Activated naive CD4-positive, alpha-beta T cell treated with anti-CD3 and anti-CD28 coated beads, Interleukin-2, amount 50 U/mL, for 24 hours (primary cell): ENCODE measurements around the gene CFAP221.

ENCODE experiments used
- H3K27ac Mint-ChIP-seq: one replicate; pipeline ENCODE4 v1.8.0; 2021; ENCODE audit warnings: mild to moderate bottlenecking, mixed read lengths
- H3K27me3 Mint-ChIP-seq: one replicate; pipeline ENCODE4 v1.8.0; 2021; ENCODE audit warnings: mixed read lengths
- H3K36me3 Mint-ChIP-seq: one replicate; pipeline ENCODE4 v1.8.0; 2021; ENCODE audit warnings: mixed read lengths
- H3K4me1 Mint-ChIP-seq: one replicate; pipeline ENCODE4 v1.8.0; 2021; ENCODE audit warnings: mixed read lengths
- H3K4me3 Mint-ChIP-seq: one replicate; pipeline ENCODE4 v1.8.0; 2021; ENCODE audit warnings: mild to moderate bottlenecking, mixed read lengths
- H3K9me3 Mint-ChIP-seq: one replicate; pipeline ENCODE4 v1.8.0; 2021; ENCODE audit warnings: mixed read lengths

CFAP221 gene

DNA sequence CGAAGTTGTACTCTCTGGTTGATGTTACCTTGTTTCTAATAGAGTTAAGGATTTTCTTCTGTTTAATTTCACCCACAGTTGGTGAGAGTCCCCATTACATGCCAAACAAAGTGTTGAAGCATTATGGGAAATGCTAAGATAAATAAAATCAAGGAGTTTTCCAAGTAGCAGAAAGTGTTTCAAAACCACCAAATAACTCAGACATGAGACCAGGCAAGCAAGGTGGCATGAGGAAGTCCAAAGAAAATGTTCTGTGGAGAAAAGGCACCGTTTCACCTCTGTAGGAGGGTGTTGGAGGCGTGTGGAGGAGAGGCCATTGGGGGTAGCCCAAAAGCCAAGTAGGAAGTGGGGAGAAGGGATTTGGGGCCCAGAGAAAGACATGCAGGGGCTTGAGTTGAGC, 8.7 kb downstream of the CFAP221 start:
- H3K27me3 Mint-ChIP-seq = peaks cover 7% of the 10 kb centered on the region
- no peaks in the 10 kb centered on the region for H3K9me3 Mint-ChIP-seq
- H3K4me1 Mint-ChIP-seq = no peaks in the 10 kb centered on the region
- no peak overlapping the region for H3K4me3 Mint-ChIP-seq
- no peak overlapping the region for H3K27ac Mint-ChIP-seq
- no peaks in the 10 kb centered on the region for H3K36me3 Mint-ChIP-seq

DNA sequence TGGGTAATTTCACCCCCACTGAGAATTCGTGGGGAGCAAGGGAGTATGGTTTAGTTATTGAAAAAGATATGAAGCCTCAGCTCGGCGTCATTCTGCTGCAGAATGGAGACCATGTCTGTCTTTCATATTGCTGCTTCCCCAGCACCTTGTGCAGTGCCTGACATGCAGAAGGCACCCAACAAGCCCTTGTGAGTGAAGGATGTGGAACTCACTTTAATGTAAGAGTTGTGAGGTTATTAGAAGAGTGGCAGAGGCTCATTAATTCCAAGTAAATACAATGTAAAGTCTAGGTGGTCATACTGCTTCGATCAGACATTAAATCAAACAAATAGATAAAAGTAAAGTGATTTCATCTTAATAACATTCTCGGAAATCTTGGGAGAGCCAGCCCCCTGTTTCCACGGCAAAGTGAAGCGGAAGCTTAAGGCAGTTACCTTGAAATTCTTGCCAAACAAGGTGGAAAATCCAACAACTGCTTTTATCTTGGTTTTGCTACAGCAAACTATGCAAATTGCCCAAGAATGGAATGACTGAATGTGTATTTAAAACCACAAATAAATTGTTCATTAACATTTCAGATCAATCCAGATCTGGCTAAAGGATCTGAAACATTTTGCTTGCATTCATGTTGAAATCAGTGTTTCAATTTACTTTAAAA, 9.6 kb downstream of the CFAP221 start:
- H3K27me3 Mint-ChIP-seq = peaks cover 7% of the 10 kb centered on the region
- no peak overlapping the region for H3K27ac Mint-ChIP-seq
- no peak overlapping the region for H3K4me3 Mint-ChIP-seq
- no peaks in the 10 kb centered on the region for H3K9me3 Mint-ChIP-seq
- no peaks in the 10 kb centered on the region for H3K4me1 Mint-ChIP-seq
- H3K36me3 Mint-ChIP-seq = peaks cover 2% of the 10 kb centered on the region

DNA sequence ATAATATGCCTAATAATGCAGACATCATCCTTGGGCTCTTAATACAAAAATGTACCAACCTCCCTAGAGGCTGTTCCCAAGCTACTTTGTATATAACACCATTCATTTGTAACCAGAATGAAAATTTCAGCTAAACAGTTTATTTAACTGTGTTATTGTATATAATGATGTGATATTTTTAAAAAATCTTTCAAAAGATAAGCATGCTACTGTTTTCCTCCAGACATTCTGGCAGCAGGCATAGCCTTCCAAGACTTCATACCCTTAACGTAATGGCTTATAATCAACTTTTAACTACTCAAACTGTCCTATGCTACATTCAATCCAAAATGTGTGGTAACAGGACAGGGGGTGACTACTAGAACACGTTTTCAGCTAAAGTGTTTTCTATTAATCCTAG, 21.2 kb downstream of the CFAP221 start:
- Mint-ChIP-seq H3K4me1 (no peaks in the 10 kb centered on the region), H3K4me3 (no peak overlapping the region), H3K27ac (no peak overlapping the region), H3K27me3 (peaks cover 2% of the 10 kb centered on the region), H3K9me3 (peaks cover 7% of the 10 kb centered on the region), H3K36me3 (no peaks in the 10 kb centered on the region)

DNA sequence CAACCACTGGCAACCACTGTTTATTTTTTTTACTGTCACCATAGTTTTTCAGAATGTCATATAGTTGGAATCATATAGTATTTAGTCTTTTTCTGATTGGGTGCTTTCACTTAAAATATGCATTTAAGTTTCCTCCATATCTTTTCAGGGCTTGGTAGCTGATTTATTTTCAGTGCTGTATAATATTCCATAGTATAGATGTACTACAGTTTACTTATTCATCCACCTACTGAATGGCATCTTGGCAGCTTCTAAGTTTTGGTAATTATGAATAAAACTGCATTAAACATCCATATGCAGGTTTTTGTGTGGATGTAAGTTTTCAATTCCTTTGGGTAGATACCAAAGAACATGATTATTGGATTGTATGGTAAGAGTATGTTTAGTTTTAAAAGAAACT, 23.0 kb downstream of the CFAP221 start:
- no peak overlapping the region for H3K4me3 Mint-ChIP-seq
- H3K27me3 Mint-ChIP-seq = peaks cover 2% of the 10 kb centered on the region
- peaks cover 7% of the 10 kb centered on the region for H3K9me3 Mint-ChIP-seq
- H3K4me1 Mint-ChIP-seq = no peaks in the 10 kb centered on the region
- H3K27ac Mint-ChIP-seq = no peak overlapping the region
- no peaks in the 10 kb centered on the region for H3K36me3 Mint-ChIP-seq

DNA sequence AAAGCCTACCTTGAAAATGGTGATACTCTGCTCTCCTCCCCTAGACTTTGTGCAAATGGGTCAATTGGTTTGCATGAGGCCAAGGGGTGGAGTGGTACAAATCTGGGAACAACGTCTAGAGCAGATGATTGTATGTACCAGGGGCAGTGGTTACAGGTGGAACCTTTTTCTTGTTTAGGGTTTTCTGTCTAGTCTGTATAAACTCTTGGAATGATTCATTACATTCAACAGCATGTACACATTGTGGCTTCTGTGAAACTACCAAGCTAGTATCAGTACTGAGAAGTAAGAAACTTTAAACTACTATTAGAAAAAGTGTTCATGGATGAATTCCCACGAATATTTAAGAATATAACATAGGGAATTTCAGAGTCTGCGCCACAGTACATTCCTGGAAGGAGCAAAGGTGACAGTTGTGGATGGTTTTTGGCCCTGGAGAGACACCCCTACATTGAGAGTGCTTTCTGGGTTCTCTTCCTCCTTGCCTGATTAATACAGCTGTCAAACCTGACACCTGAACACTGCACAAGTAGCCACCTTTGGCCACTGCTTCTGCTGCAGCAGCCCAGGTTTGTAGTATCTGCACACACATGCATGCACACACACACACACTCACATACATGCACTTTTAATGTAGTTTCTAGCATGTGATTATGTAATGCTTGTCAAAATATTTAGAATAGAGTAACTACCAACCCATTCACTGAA, 30.0 kb downstream of the CFAP221 start:
- no peaks in the 10 kb centered on the region for H3K4me1 Mint-ChIP-seq
- peaks cover 15% of the 10 kb centered on the region for H3K9me3 Mint-ChIP-seq
- H3K4me3 Mint-ChIP-seq = no peak overlapping the region
- H3K27me3 Mint-ChIP-seq = peaks cover 13% of the 10 kb centered on the region
- H3K27ac Mint-ChIP-seq = no peak overlapping the region
- no peaks in the 10 kb centered on the region for H3K36me3 Mint-ChIP-seq

DNA sequence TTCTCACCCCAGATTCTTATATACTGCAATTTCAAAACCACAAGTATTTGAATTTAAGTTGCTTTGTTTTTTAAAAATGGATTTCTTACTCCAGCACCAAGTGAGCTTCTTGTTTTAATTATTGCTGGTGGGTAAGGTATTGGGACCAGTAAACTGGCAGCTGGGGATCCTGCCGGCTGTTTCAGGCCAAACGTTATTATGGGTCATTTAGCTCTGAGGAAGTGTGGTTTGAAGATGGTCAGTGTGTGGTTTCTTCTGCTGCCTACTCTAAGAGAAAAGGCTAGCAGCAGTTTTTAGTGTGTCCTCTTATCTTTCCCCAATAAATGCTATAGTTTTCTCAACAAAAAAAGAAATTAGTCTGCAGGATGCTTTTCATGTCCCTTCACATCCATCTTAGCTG, 30.6 kb downstream of the CFAP221 start:
- Mint-ChIP-seq H3K4me1 (no peaks in the 10 kb centered on the region), H3K4me3 (no peak overlapping the region), H3K27me3 (peaks cover 13% of the 10 kb centered on the region), H3K9me3 (peaks cover 9% of the 10 kb centered on the region), H3K27ac (no peak overlapping the region), H3K36me3 (no peaks in the 10 kb centered on the region)

DNA sequence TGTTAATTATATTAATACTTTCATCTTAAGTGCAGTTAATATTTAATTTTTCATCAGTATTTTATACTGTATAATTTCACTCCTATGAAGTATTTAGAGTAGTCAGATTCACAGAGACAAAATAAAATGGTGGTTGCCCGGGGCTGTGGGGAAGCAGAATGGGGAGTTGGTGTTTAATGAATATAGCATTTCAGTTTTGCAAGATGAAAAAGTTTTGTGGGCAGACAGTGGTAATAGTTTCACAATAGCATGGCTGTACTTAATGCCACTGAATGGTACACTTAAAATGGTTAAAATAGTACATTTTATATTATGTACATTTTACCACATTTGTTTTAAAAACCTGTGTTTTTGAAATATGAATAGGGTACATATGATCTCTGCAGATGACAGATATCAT, 31.2 kb downstream of the CFAP221 start:
- Mint-ChIP-seq H3K4me1 (no peaks in the 10 kb centered on the region), H3K4me3 (no peak overlapping the region), H3K27me3 (peaks cover 13% of the 10 kb centered on the region), H3K27ac (no peak overlapping the region), H3K9me3 (peaks cover 8% of the 10 kb centered on the region), H3K36me3 (no peaks in the 10 kb centered on the region)

DNA sequence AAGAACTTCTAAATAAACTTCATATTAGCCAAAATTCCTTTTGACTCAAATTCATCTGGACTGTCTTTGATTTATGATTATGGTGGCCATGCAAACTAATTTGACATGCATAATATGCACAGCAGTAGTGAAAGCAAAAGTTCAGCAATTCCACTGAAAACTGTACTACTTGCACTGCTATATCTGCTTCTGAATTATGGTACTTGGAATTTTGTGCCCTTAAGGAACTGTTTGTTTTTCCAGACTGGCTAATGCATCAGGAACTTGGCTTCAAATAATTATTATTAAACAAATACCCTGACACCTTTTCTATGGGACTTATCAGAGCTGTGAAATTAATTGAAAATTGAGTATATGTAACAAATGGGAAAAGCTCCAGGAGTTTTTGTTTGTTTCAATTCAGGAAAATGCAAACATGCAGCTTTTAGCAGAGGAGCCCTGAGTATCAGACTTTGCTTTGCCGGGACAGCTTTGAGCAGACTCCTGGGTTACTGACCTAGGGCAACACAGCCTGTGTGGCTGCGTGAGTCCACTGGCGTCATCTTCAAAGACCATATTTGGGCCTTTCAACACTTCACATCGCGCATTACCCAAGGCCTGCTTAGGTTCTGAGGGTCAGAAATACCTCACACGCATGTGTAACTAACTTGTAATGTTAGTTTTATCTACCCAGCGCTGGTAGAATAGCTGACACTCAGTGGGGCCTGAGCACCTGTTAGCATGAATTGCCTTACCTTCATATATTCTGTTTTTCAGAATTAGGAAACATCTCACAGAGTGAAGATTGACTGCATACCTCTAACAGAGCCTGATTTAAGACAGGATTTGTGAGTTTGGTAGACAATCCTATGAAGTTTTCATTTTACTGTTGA, 35.4 kb downstream of the CFAP221 start:
- peaks cover 13% of the 10 kb centered on the region for H3K9me3 Mint-ChIP-seq
- no peak overlapping the region for H3K27ac Mint-ChIP-seq
- peaks cover 10% of the 10 kb centered on the region for H3K27me3 Mint-ChIP-seq
- H3K4me1 Mint-ChIP-seq = no peaks in the 10 kb centered on the region
- no peaks in the 10 kb centered on the region for H3K36me3 Mint-ChIP-seq
- H3K4me3 Mint-ChIP-seq = no peak overlapping the region

DNA sequence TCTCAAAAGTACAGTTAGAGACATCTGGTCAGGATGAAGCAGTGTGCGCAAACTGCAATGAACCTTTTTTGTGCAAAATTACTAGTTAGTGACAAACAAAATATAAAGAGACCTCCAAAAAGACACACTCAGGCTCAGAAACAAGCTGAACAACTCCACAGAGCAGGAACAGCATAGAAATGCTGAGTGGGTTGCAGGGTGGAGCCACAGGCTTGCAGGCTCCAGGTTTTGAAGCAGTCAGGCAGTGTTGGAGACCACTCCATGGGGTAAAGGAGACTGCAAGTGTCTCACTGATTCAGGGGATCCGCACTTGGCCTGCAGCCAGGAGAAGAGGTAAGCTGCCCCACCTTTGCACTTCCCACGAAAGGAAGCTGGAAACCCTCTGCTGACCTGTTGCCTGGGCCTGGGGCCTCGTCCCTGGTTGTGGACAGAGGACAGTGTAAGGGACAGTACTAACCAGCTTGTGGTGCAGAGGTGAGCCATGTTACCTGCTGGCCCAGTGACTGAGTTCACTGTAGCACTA, 36.4 kb downstream of the CFAP221 start:
- no peaks in the 10 kb centered on the region for H3K36me3 Mint-ChIP-seq
- H3K27me3 Mint-ChIP-seq = peaks cover 10% of the 10 kb centered on the region
- no peaks in the 10 kb centered on the region for H3K4me1 Mint-ChIP-seq
- no peak overlapping the region for H3K4me3 Mint-ChIP-seq
- H3K27ac Mint-ChIP-seq = no peak overlapping the region
- H3K9me3 Mint-ChIP-seq = peaks cover 17% of the 10 kb centered on the region

DNA sequence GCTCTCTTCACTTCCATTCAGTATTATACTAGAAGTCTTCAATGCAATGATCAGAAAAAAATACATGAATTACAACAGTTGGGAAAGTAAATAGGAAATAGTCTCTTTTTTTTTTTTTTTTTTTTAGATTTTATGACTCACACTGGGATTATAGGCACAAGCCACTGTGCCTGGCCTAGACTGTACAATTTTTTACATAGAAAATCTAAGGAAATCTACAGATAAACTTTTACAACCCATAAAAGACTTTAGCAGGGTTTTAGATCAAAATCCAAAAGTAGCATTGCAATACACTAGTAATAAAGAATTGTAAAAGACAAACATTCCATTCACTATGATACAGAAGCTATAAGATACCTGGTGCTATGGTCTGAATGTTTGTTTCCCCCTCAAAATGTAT, 39.0 kb downstream of the CFAP221 start:
- Mint-ChIP-seq H3K9me3 (peaks cover 9% of the 10 kb centered on the region), H3K27ac (no peak overlapping the region), H3K4me3 (no peak overlapping the region), H3K36me3 (no peaks in the 10 kb centered on the region), H3K27me3 (peaks cover 2% of the 10 kb centered on the region), H3K4me1 (no peaks in the 10 kb centered on the region)

DNA sequence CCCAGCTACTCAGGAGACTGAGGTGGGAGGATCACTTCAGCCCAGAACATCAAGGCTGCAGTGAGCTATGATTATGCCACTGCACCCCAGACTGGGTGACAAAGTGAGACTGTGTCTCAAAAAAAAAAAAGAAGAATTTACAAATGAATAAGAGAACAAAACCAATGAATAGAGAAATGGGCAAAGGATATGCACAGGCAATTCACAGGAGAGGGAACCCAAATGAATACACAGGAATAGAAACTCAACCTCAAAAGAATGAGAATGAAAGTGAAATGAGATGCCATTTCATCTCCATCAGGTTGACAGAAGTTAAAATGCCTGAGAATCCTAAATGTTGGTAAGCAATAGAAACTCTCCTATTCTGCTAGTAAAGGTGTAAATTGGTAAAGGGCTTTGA, 40.2 kb downstream of the CFAP221 start:
- no peaks in the 10 kb centered on the region for H3K36me3 Mint-ChIP-seq
- H3K9me3 Mint-ChIP-seq = peaks cover 9% of the 10 kb centered on the region
- H3K27ac Mint-ChIP-seq = no peak overlapping the region
- H3K4me1 Mint-ChIP-seq = no peaks in the 10 kb centered on the region
- H3K4me3 Mint-ChIP-seq = no peak overlapping the region
- H3K27me3 Mint-ChIP-seq = peaks cover 2% of the 10 kb centered on the region

DNA sequence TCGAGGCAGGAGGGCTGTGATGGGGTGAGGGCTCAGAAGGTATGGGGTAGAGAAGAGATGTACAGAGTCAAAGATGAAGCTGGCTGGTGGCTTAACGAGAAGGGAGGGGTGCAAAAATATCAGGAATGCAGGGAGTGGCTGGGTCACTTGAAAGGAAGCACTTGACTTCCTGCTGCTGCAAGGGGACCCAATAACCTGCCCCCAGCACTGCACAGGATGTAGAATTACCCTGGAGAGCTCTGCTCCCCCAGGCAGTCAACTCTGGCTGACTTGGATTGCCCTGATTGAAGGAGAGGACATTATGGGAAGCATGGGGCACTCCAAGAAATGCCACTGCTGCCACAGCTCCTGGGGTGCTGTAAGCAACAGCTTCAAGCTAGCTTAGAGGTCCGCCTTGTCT, 41.8 kb downstream of the CFAP221 start:
- H3K36me3 Mint-ChIP-seq = peaks cover 2% of the 10 kb centered on the region
- no peaks in the 10 kb centered on the region for H3K4me1 Mint-ChIP-seq
- no peak overlapping the region for H3K4me3 Mint-ChIP-seq
- H3K27me3 Mint-ChIP-seq = peaks cover 7% of the 10 kb centered on the region
- peaks cover 9% of the 10 kb centered on the region for H3K9me3 Mint-ChIP-seq
- H3K27ac Mint-ChIP-seq = no peak overlapping the region

DNA sequence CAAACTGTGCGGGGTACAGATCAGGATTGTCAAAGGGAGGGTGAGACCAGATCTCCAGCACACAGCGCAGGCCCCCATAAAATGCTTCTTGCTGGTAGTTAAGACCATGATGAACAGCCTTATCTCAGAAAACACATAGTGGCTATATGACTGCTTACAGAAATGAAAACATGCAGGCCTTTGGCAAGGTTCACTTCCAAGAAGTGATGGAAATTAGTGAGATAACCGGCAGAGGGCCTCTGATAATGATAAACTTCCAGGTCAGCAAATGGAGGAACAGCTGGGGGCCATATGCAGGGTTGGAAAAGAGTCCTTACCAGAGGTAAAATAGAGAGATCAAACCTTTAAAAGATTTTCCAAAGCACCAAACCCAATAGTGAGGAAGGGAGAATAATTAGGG, 46.6 kb downstream of the CFAP221 start:
- peaks cover 10% of the 10 kb centered on the region for H3K27me3 Mint-ChIP-seq
- H3K4me1 Mint-ChIP-seq = no peaks in the 10 kb centered on the region
- H3K9me3 Mint-ChIP-seq = no peaks in the 10 kb centered on the region
- H3K4me3 Mint-ChIP-seq = no peak overlapping the region
- H3K36me3 Mint-ChIP-seq = peaks cover 2% of the 10 kb centered on the region
- H3K27ac Mint-ChIP-seq = no peak overlapping the region

DNA sequence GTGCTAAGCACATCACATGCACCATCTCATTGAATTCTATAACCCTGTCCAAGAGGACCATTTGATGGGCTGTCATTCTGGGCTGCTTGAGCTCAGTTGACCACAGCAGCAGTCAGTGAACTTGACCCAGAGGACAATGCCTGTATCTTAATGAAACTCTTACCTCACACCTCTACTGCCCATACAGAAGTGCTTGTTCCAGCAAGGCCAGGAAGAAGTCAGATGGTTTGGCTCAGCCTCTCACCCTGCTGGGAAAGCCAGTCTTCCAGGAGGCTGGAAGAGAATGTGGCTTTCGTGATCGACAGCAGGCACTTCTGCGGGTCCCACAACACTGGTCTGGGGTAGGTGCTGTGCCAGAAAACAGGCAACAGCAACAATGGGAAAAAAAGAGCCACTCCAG, 47.3 kb downstream of the CFAP221 start:
- Mint-ChIP-seq H3K27me3 (peaks cover 10% of the 10 kb centered on the region), H3K36me3 (peaks cover 2% of the 10 kb centered on the region), H3K9me3 (no peaks in the 10 kb centered on the region), H3K4me3 (no peak overlapping the region), H3K4me1 (no peaks in the 10 kb centered on the region), H3K27ac (no peak overlapping the region)

DNA sequence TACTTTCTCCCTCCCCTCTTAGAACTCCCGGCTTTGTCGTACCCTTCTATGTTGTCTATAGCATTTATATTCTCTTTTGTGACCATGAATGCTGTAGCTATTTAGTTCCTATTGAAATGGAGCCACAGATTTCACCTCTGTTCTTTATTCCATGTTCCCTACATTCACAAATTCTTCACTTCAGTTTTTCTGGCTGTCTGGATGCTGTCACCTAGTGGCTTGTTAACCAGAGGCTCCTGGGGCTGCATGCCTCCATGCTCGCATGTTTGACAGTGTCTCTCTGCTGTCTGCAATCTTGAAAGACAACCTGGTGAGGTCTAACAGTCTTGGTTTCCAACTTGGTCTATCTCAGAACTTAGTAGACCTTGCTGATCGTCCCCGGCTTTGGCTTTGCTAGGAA, 48.2 kb downstream of the CFAP221 start:
- Mint-ChIP-seq H3K36me3 (peaks cover 2% of the 10 kb centered on the region), H3K27ac (no peak overlapping the region), H3K9me3 (no peaks in the 10 kb centered on the region), H3K27me3 (peaks cover 10% of the 10 kb centered on the region), H3K4me3 (no peak overlapping the region), H3K4me1 (no peaks in the 10 kb centered on the region)

DNA sequence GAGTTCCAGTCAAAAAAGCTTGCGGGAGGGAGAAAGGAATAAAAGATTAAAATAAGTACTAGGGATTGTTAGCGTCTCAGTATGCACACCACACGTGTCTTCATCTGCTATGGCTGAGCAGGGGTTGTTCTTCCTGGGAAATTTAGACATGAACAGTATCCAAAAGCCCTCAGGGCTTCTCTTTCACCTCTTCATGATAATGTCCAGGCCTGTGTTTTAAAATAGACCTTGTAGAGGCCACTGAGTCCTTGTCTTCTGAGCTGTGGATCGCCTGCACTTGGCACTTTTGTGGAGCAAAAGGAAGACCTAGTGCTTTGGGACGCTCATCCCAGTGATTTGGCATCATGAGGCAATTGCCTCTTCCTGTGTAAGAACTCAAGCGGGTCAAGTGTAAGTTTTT, 52.4 kb downstream of the CFAP221 start:
- Mint-ChIP-seq H3K9me3 (no peaks in the 10 kb centered on the region), H3K36me3 (no peaks in the 10 kb centered on the region), H3K27ac (no peak overlapping the region), H3K4me1 (no peaks in the 10 kb centered on the region), H3K27me3 (peaks cover 4% of the 10 kb centered on the region), H3K4me3 (no peak overlapping the region)
